Measurements from ENCODE around the gene GMNN.

GMNN gene

GRCh38 chr6:24829657-24830056 is 54.9 kb downstream of the GMNN start:
- no peaks in the 10 kb centered on the region for H3K27me3 ChIP-seq (replicated peaks; ENCODE audit: insufficient read depth, low read length)
- H3K36me3 ChIP-seq (replicated peaks; ENCODE audit: insufficient read depth, low read length), result no peaks in the 10 kb centered on the region
- no peak overlapping the region for H3K27ac ChIP-seq (ENCODE audit: low read length)
- H3K4me3 ChIP-seq (ENCODE audit: low read length), result no peak overlapping the region
- no peak overlapping the region for H3K9ac ChIP-seq (ENCODE audit: low read length)
- H3K9me3 ChIP-seq (replicated peaks; ENCODE audit: insufficient read depth, low read length), result no peaks in the 10 kb centered on the region
- TF ChIP-seq CTCF (IDR thresholded peaks at IDR 0.05; ENCODE audit: low read length) (no peak; the same call in 1 of the 2 replicates), EZH2 (optimal IDR thresholded peaks at IDR 0.05; ENCODE audit: low read depth, low read length) (no peak), EZH2phosphoT487 (IDR thresholded peaks at IDR 0.05; ENCODE audit: low read length) (no peak)
- no peaks in the 10 kb centered on the region for H3K4me1 ChIP-seq (ENCODE audit: low read length)
- H2AFZ ChIP-seq (ENCODE audit: low read length), result no peak overlapping the region
- H3K79me2 ChIP-seq (ENCODE audit: low read length), result no peaks in the 10 kb centered on the region
- no peak for DNase-seq
- no peaks in the 10 kb centered on the region for H3K9me2 ChIP-seq (replicated peaks; ENCODE audit: insufficient read depth, low read length)
- no peaks in the 10 kb centered on the region for H3F3A ChIP-seq (ENCODE audit: insufficient read depth, low read length)
- no peak overlapping the region for H3K4me2 ChIP-seq (ENCODE audit: low read depth, low read length)
- H4K20me1 ChIP-seq (ENCODE audit: insufficient read depth, low read length), result no peaks in the 10 kb centered on the region

GRCh38 chr6:24831771-24832716 is 57.3 kb downstream of the GMNN start:
- no peaks in the 10 kb centered on the region for H3K9me3 ChIP-seq (replicated peaks; ENCODE audit: insufficient read depth, low read length)
- H3K4me2 ChIP-seq (ENCODE audit: low read depth, low read length), result no peak overlapping the region
- no peak overlapping the region for H3K4me3 ChIP-seq (ENCODE audit: low read length)
- no peaks in the 10 kb centered on the region for H3K36me3 ChIP-seq (replicated peaks; ENCODE audit: insufficient read depth, low read length)
- no peaks in the 10 kb centered on the region for H3K27me3 ChIP-seq (replicated peaks; ENCODE audit: insufficient read depth, low read length)
- H3K9me2 ChIP-seq (replicated peaks; ENCODE audit: insufficient read depth, low read length), result no peaks in the 10 kb centered on the region
- H3K79me2 ChIP-seq (ENCODE audit: low read length), result no peaks in the 10 kb centered on the region
- H3K4me1 ChIP-seq (ENCODE audit: low read length), result no peaks in the 10 kb centered on the region
- no peak overlapping the region for H3K9ac ChIP-seq (ENCODE audit: low read length)
- no peak overlapping the region for H3K27ac ChIP-seq (ENCODE audit: low read length)
- no peak overlapping the region for H2AFZ ChIP-seq (ENCODE audit: low read length)
- TF ChIP-seq EZH2phosphoT487 (IDR thresholded peaks at IDR 0.05; ENCODE audit: low read length) (no peak), CTCF (IDR thresholded peaks at IDR 0.05; ENCODE audit: low read length) (no peak), EZH2 (optimal IDR thresholded peaks at IDR 0.05; ENCODE audit: low read depth, low read length) (no peak)
- no peaks in the 10 kb centered on the region for H4K20me1 ChIP-seq (ENCODE audit: insufficient read depth, low read length)
- no peaks in the 10 kb centered on the region for H3F3A ChIP-seq (ENCODE audit: insufficient read depth, low read length)
- no peak for DNase-seq

GRCh38 chr6:24832794-24833193 is 58.1 kb downstream of the GMNN start:
- H3K27ac ChIP-seq (ENCODE audit: low read length), result no peak overlapping the region
- no peaks in the 10 kb centered on the region for H3K9me2 ChIP-seq (replicated peaks; ENCODE audit: insufficient read depth, low read length)
- no peaks in the 10 kb centered on the region for H3K36me3 ChIP-seq (replicated peaks; ENCODE audit: insufficient read depth, low read length)
- H3K9ac ChIP-seq (ENCODE audit: low read length), result no peak overlapping the region
- TF ChIP-seq CTCF (IDR thresholded peaks at IDR 0.05; ENCODE audit: low read length) (no peak), EZH2phosphoT487 (IDR thresholded peaks at IDR 0.05; ENCODE audit: low read length) (no peak), EZH2 (optimal IDR thresholded peaks at IDR 0.05; ENCODE audit: low read depth, low read length) (no peak)
- H3K4me2 ChIP-seq (ENCODE audit: low read depth, low read length), result no peak overlapping the region
- H3F3A ChIP-seq (ENCODE audit: insufficient read depth, low read length), result no peaks in the 10 kb centered on the region
- no peaks in the 10 kb centered on the region for H3K27me3 ChIP-seq (replicated peaks; ENCODE audit: insufficient read depth, low read length)
- no peaks in the 10 kb centered on the region for H3K9me3 ChIP-seq (replicated peaks; ENCODE audit: insufficient read depth, low read length)
- no peak for DNase-seq
- no peak overlapping the region for H2AFZ ChIP-seq (ENCODE audit: low read length)
- no peaks in the 10 kb centered on the region for H3K4me1 ChIP-seq (ENCODE audit: low read length)
- H3K4me3 ChIP-seq (ENCODE audit: low read length), result no peak overlapping the region
- no peaks in the 10 kb centered on the region for H4K20me1 ChIP-seq (ENCODE audit: insufficient read depth, low read length)
- H3K79me2 ChIP-seq (ENCODE audit: low read length), result no peaks in the 10 kb centered on the region
